Effector memory CD4-positive, alpha-beta T cell (primary cell): ENCODE data around the gene HTR3D.

Source experiments
- DNase-seq, 3 donors: peaks; one replicate each; pipeline ENCODE4 v3.0.0-alpha.2; 2020
- H3K27ac ChIP-seq: 2 replicates; pipeline ENCODE4 v1.7.0; 2013; ENCODE audit warnings: mild to moderate bottlenecking, low read length, moderate library complexity; ENCODE audit not compliant: insufficient read depth, poor library complexity, severe bottlenecking
- H3K27me3 ChIP-seq: replicated peaks from 2 replicates; pipeline ENCODE4 v1.7.0; 2013; ENCODE audit warnings: mild to moderate bottlenecking, low read length; ENCODE audit not compliant: insufficient read depth, control insufficient read depth, poor library complexity, severe bottlenecking
- H3K36me3 ChIP-seq: 2 replicates; pipeline ENCODE4 v1.7.0; 2013; ENCODE audit warnings: mild to moderate bottlenecking, low read length, moderate library complexity; ENCODE audit not compliant: control insufficient read depth, insufficient read depth
- H3K4me1 ChIP-seq: 2 replicates; pipeline ENCODE4 v1.7.0; 2013; ENCODE audit warnings: low read length, mild to moderate bottlenecking; ENCODE audit not compliant: control insufficient read depth, insufficient read depth, poor library complexity, severe bottlenecking
- H3K4me3 ChIP-seq: 2 replicates; pipeline ENCODE4 v1.7.0; 2013; ENCODE audit warnings: low read length, low read depth, mild to moderate bottlenecking; ENCODE audit not compliant: insufficient read depth, poor library complexity, severe bottlenecking
- H3K9me3 ChIP-seq: 2 replicates; pipeline ENCODE4 v1.7.0; 2013; ENCODE audit warnings: mild to moderate bottlenecking, low read length, moderate library complexity; ENCODE audit not compliant: control insufficient read depth

HTR3D gene

DNA sequence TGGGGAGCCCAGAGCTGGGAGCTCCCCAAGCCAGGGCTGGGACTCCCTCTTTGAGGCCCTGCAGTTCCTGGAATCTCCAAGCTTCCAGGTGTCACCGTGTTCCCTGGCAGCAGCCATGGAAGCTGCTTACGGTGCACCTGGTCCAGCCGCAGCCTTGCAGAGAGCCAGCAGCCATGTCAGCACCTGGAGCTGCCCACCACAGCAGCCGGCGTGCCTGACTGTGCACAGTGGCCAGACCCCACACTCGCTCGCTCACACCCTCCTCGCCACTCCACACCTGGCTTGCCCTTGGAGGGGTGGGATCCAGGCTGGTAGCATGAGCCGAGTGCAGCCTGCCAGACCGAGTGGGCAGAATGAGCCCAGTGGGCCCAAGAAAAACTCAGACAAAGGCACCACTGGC, 50.5 kb downstream of the HTR3D start:
- no peaks in the 10 kb centered on the region for H3K4me1 ChIP-seq
- H3K4me3 ChIP-seq: no peak overlapping the region
- H3K36me3 ChIP-seq: no peaks in the 10 kb centered on the region
- no peak overlapping the region for H3K27ac ChIP-seq
- no peaks in the 10 kb centered on the region for H3K27me3 ChIP-seq
- no peaks in the 10 kb centered on the region for H3K9me3 ChIP-seq
- no peak for DNase-seq

DNA sequence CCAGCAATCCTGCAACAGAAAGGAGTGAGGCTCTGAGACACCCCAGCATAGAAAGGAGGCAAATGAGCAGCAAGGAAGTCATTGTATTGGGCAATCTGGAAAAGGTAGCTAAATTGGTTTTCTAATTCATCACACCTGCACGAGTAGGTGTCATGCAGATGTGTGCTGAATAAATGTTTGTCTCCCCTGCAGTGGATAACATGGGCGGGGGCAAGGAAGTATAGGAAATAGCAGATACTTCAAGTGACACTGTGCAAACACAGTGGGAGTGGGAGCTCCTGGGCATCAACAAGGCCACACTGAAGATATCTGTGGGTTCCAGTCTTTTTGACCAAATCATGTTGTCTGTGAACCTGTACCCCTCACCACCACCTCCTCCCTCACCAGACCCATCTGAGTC, 50.9 kb downstream of the HTR3D start:
- Histone ChIP-seq H3K9me3 (no peaks in the 10 kb centered on the region), H3K4me1 (no peaks in the 10 kb centered on the region), H3K4me3 (no peak overlapping the region), H3K27ac (no peak overlapping the region), H3K27me3 (no peaks in the 10 kb centered on the region), H3K36me3 (no peaks in the 10 kb centered on the region)
- DNase-seq: no peak

DNA sequence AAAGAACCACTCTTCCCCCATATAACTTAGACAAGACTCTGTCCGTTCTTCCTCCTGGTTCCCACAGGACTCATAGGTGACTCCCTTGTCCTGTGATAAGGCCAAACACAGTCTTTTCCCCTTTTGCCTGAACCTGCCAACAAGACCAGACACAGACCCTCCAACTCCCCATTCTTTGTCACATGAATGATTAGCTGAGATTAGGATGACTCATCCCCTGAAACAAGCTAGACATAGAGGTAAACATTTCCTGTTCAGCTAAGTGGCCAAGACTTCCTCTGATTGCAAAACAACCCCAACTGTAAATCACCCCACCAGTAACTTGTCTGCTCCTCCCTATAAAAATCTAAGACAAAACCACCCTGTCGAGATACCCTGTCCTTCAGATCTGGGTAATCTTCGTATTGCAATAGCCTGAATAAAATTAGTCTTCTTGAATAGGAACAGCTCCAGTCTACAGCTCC, 53.9 kb downstream of the HTR3D start:
- DNase-seq: no peak
- H3K27me3 ChIP-seq: no peaks in the 10 kb centered on the region
- no peaks in the 10 kb centered on the region for H3K4me1 ChIP-seq
- H3K9me3 ChIP-seq: no peaks in the 10 kb centered on the region
- H3K4me3 ChIP-seq: no peak overlapping the region
- H3K36me3 ChIP-seq: no peaks in the 10 kb centered on the region
- no peak overlapping the region for H3K27ac ChIP-seq
